Measurements from ENCODE around the gene P4HB. TPM values are rescaled to one million over a fixed set of nuclear protein-coding genes. Genes with fewer than 3 reads are reported as not detected.

Gene P4HB
- total and polyA plus RNA-seq, 7 experiments from 2014 or later = 161 to 568 (median 285) TPM

- H3K4me1 Mint-ChIP-seq = peaks cover 0 to 6% (median 5%) of the 10 kb centered on the region in 7 donors
- Histone ChIP-seq H3K36me3 (ENCODE audit: control insufficient read depth in 2 of 3, insufficient read depth in 3 of 3, low read length in 3 of 3) (peaks cover 0 to 25% (median 0%) of the 10 kb centered on the region in 3 experiments), H3K27ac (ENCODE audit: low read depth, low read length) (no peak overlapping the region), H3K4me3 (ENCODE audit: low read length) (no peak overlapping the region), H3K27me3 (ENCODE audit: control insufficient read depth in 2 of 2, insufficient read depth in 2 of 2, low read length in 2 of 2) (no peaks in the 10 kb centered on the region), H3K9me3 (ENCODE audit: control insufficient read depth in 2 of 3, low read length in 3 of 3) (no peaks in the 10 kb centered on the region), H3K4me1 (ENCODE audit: control insufficient read depth in 2 of 2, insufficient read depth in 2 of 2, low read length in 2 of 2) (no peaks in the 10 kb centered on the region)
- H3K36me3 Mint-ChIP-seq = peaks cover 0 to 3% (median 0%) of the 10 kb centered on the region in 5 donors
- intact Hi-C loops (cut with micrococcal nuclease) = no loop called here
- ChIA-PET POLR2A (no interaction called here), CTCF (no interaction called here)
- H3K27me3 Mint-ChIP-seq = peaks cover 0 to 8% (median 5%) of the 10 kb centered on the region in 5 donors
- H3K4me3 Mint-ChIP-seq = no peak overlapping the region
- no peaks in the 10 kb centered on the region for H3K9me3 Mint-ChIP-seq
- ATAC-seq = peak; percentile 52
- no peak overlapping the region for H3K27ac Mint-ChIP-seq
- DNase-seq = peak in 1 of 9 donors; percentile 34
Observed at GRCh38 chr17:81821603-81822311, 38.6 kb downstream of the P4HB start.

GRCh38 chr17:81821147-81821546 is 39.2 kb downstream of the P4HB start:
- no peak overlapping the region for H3K27ac ChIP-seq (ENCODE audit: low read depth, low read length)

GRCh38 chr17:81819708-81820107 is 40.6 kb downstream of the P4HB start:
- no peak overlapping the region for H3K27ac ChIP-seq (ENCODE audit: low read depth, low read length)
- intact Hi-C loops (cut with micrococcal nuclease) = no loop called here
- CTCF ChIA-PET = no interaction called here

More at GRCh38 chr17:81821147-81821546, 39.2 kb downstream of the P4HB start:
- ATAC-seq (peak; percentile 22), DNase-seq (no peak)
- POLR2A ChIA-PET = no interaction called here
- Histone ChIP-seq H3K27me3 (ENCODE audit: control insufficient read depth in 2 of 2, insufficient read depth in 2 of 2, low read length in 2 of 2) (no peaks in the 10 kb centered on the region), H3K4me3 (ENCODE audit: low read length) (no peak overlapping the region), H3K9me3 (ENCODE audit: control insufficient read depth in 2 of 3, low read length in 3 of 3) (no peaks in the 10 kb centered on the region), H3K4me1 (ENCODE audit: control insufficient read depth in 2 of 2, insufficient read depth in 2 of 2, low read length in 2 of 2) (no peaks in the 10 kb centered on the region), H3K36me3 (ENCODE audit: control insufficient read depth in 2 of 3, insufficient read depth in 3 of 3, low read length in 3 of 3) (peaks cover 0 to 25% (median 0%) of the 10 kb centered on the region in 3 experiments)
- no peak overlapping the region for H3K27ac Mint-ChIP-seq
- peaks cover 0 to 5% (median 3%) of the 10 kb centered on the region in 7 donors for H3K4me1 Mint-ChIP-seq
- CTCF ChIA-PET = no interaction called here
- no peak overlapping the region for H3K4me3 Mint-ChIP-seq
- intact Hi-C loops (cut with micrococcal nuclease) = no loop called here
- H3K9me3 Mint-ChIP-seq = no peaks in the 10 kb centered on the region
- peaks cover 0 to 2% (median 0%) of the 10 kb centered on the region in 5 donors for H3K36me3 Mint-ChIP-seq
- peaks cover 0 to 10% (median 8%) of the 10 kb centered on the region in 5 donors for H3K27me3 Mint-ChIP-seq

GRCh38 chr17:81817758-81818147 is 42.6 kb downstream of the P4HB start:
- no peaks in the 10 kb centered on the region for H3K27me3 ChIP-seq (ENCODE audit: control insufficient read depth in 2 of 2, insufficient read depth in 2 of 2, low read length in 2 of 2)
- no peak overlapping the region for H3K27ac ChIP-seq (ENCODE audit: low read depth, low read length)
- H3K27ac Mint-ChIP-seq = no peak overlapping the region
- ATAC-seq (no peak), DNase-seq (no peak)
- H3K36me3 ChIP-seq (ENCODE audit: control insufficient read depth in 2 of 3, insufficient read depth in 3 of 3, low read length in 3 of 3) = peaks cover 0 to 1% (median 0%) of the 10 kb centered on the region in 3 experiments
- POLR2A ChIA-PET = no interaction called here
- H3K4me3 ChIP-seq (ENCODE audit: low read length) = no peak overlapping the region
- intact Hi-C loops (cut with micrococcal nuclease) = no loop called here
- peaks cover 0 to 5% (median 0%) of the 10 kb centered on the region in 7 donors for H3K4me1 Mint-ChIP-seq
- H3K4me3 Mint-ChIP-seq = no peak overlapping the region
- no peaks in the 10 kb centered on the region for H3K4me1 ChIP-seq (ENCODE audit: control insufficient read depth in 2 of 2, insufficient read depth in 2 of 2, low read length in 2 of 2)
- H3K9me3 ChIP-seq (ENCODE audit: control insufficient read depth in 2 of 3, low read length in 3 of 3) = no peaks in the 10 kb centered on the region
- peaks cover 0 to 11% (median 9%) of the 10 kb centered on the region in 5 donors for H3K27me3 Mint-ChIP-seq
- H3K9me3 Mint-ChIP-seq = no peaks in the 10 kb centered on the region
- CTCF ChIA-PET = no interaction called here
- no peaks in the 10 kb centered on the region for H3K36me3 Mint-ChIP-seq

More at GRCh38 chr17:81819708-81820107, 40.6 kb downstream of the P4HB start:
- Histone ChIP-seq H3K27me3 (ENCODE audit: control insufficient read depth in 2 of 2, insufficient read depth in 2 of 2, low read length in 2 of 2) (no peaks in the 10 kb centered on the region), H3K9me3 (ENCODE audit: control insufficient read depth in 2 of 3, low read length in 3 of 3) (no peaks in the 10 kb centered on the region), H3K4me3 (ENCODE audit: low read length) (no peak overlapping the region), H3K4me1 (ENCODE audit: control insufficient read depth in 2 of 2, insufficient read depth in 2 of 2, low read length in 2 of 2) (no peaks in the 10 kb centered on the region), H3K36me3 (ENCODE audit: control insufficient read depth in 2 of 3, insufficient read depth in 3 of 3, low read length in 3 of 3) (peaks cover 0 to 21% (median 0%) of the 10 kb centered on the region in 3 experiments)
- H3K27me3 Mint-ChIP-seq = peaks cover 0 to 11% (median 9%) of the 10 kb centered on the region in 5 donors
- no peak overlapping the region for H3K27ac Mint-ChIP-seq
- peaks cover 0 to 5% (median 0%) of the 10 kb centered on the region in 7 donors for H3K4me1 Mint-ChIP-seq
- no peaks in the 10 kb centered on the region for H3K9me3 Mint-ChIP-seq
- no peak for DNase-seq
- H3K36me3 Mint-ChIP-seq = no peaks in the 10 kb centered on the region
- ATAC-seq = no peak
- H3K4me3 Mint-ChIP-seq = no peak overlapping the region
- POLR2A ChIA-PET = no interaction called here

GRCh38 chr17:81815646-81815986 is 44.7 kb downstream of the P4HB start:
- no peak for ATAC-seq
- Mint-ChIP-seq H3K4me1 (peaks cover 0 to 2% (median 0%) of the 10 kb centered on the region in 7 donors), H3K27me3 (peaks cover 0 to 11% (median 9%) of the 10 kb centered on the region in 5 donors), H3K36me3 (no peaks in the 10 kb centered on the region), H3K4me3 (no peak overlapping the region), H3K27ac (no peak overlapping the region), H3K9me3 (no peaks in the 10 kb centered on the region)
- intact Hi-C loops (cut with micrococcal nuclease) = no loop called here
- POLR2A ChIA-PET = no interaction called here
- Histone ChIP-seq H3K27ac (ENCODE audit: low read depth, low read length) (no peak overlapping the region), H3K4me3 (ENCODE audit: low read length) (no peak overlapping the region), H3K36me3 (ENCODE audit: control insufficient read depth in 2 of 3, insufficient read depth in 3 of 3, low read length in 3 of 3) (no peaks in the 10 kb centered on the region), H3K9me3 (ENCODE audit: control insufficient read depth in 2 of 3, low read length in 3 of 3) (no peaks in the 10 kb centered on the region), H3K27me3 (ENCODE audit: control insufficient read depth in 2 of 2, insufficient read depth in 2 of 2, low read length in 2 of 2) (no peaks in the 10 kb centered on the region), H3K4me1 (ENCODE audit: control insufficient read depth in 2 of 2, insufficient read depth in 2 of 2, low read length in 2 of 2) (no peaks in the 10 kb centered on the region)
- no peak for DNase-seq
- CTCF ChIA-PET = no interaction called here

GRCh38 chr17:81814748-81815645 is 45.3 kb downstream of the P4HB start:
- CTCF ChIA-PET = no interaction called here
- Histone ChIP-seq H3K27ac (ENCODE audit: low read depth, low read length) (no peak overlapping the region), H3K4me3 (ENCODE audit: low read length) (no peak overlapping the region), H3K9me3 (ENCODE audit: control insufficient read depth in 2 of 3, low read length in 3 of 3) (no peaks in the 10 kb centered on the region), H3K4me1 (ENCODE audit: control insufficient read depth in 2 of 2, insufficient read depth in 2 of 2, low read length in 2 of 2) (no peaks in the 10 kb centered on the region), H3K36me3 (ENCODE audit: control insufficient read depth in 2 of 3, insufficient read depth in 3 of 3, low read length in 3 of 3) (no peaks in the 10 kb centered on the region), H3K27me3 (ENCODE audit: control insufficient read depth in 2 of 2, insufficient read depth in 2 of 2, low read length in 2 of 2) (no peaks in the 10 kb centered on the region)
- Mint-ChIP-seq H3K9me3 (no peaks in the 10 kb centered on the region), H3K4me1 (peaks cover 0 to 2% (median 0%) of the 10 kb centered on the region in 7 donors), H3K4me3 (no peak overlapping the region), H3K27ac (no peak overlapping the region), H3K36me3 (no peaks in the 10 kb centered on the region), H3K27me3 (peaks cover 3 to 15% (median 11%) of the 10 kb centered on the region in 5 donors)
- DNase-seq = no peak
- POLR2A ChIA-PET = no interaction called here
- intact Hi-C loops (cut with micrococcal nuclease) = no loop called here
- ATAC-seq = no peak

Measured in naive thymus-derived CD4-positive, alpha-beta T cell (primary cell).